ENCODE results near the gene CDK11A.
"Not testable (repeated sequence)": the region's sequence is repeated elsewhere in the genome, so short reads cannot be mapped to it uniquely, and the experiment has no call there.

CDK11A gene

GRCh38 chr1:1705623-1706022, 18.5 kb downstream of the CDK11A start:
- POLR2A ChIA-PET; DNase-seq (ENCODE audit: extremely low spot score); CTCF ChIA-PET: not testable (repeated sequence)

- CTCF ChIA-PET; POLR2A ChIA-PET; DNase-seq (ENCODE audit: extremely low spot score): not testable (repeated sequence)
Observed at GRCh38 chr1:1704284-1704957, 19.7 kb downstream of the CDK11A start.

GRCh38 chr1:1703796-1704195, 20.4 kb downstream of the CDK11A start:
- DNase-seq (ENCODE audit: extremely low spot score): no peak
- CTCF ChIA-PET: no interaction called here
- TF ChIP-seq, protein P1, sequence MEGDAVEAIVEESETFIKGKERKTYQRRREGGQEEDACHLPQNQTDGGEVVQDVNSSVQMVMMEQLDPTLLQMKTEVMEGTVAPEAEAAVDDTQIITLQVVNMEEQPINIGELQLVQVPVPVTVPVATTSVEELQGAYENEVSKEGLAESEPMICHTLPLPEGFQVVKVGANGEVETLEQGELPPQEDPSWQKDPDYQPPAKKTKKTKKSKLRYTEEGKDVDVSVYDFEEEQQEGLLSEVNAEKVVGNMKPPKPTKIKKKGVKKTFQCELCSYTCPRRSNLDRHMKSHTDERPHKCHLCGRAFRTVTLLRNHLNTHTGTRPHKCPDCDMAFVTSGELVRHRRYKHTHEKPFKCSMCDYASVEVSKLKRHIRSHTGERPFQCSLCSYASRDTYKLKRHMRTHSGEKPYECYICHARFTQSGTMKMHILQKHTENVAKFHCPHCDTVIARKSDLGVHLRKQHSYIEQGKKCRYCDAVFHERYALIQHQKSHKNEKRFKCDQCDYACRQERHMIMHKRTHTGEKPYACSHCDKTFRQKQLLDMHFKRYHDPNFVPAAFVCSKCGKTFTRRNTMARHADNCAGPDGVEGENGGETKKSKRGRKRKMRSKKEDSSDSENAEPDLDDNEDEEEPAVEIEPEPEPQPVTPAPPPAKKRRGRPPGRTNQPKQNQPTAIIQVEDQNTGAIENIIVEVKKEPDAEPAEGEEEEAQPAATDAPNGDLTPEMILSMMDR (IDR thresholded peaks at IDR 0.05; ENCODE audit: control extremely low read depth, extremely low read depth, low read depth, missing control alignments): no peak
- POLR2A ChIA-PET: no interaction called here

GRCh38 chr1:1702506-1702905, 21.7 kb downstream of the CDK11A start:
- POLR2A ChIA-PET; DNase-seq (ENCODE audit: extremely low spot score): not testable (repeated sequence)

GRCh38 chr1:1700557-1700956, 23.6 kb downstream of the CDK11A start:
- DNase-seq (ENCODE audit: extremely low spot score); POLR2A ChIA-PET: not testable (repeated sequence)

More at GRCh38 chr1:1702506-1702905, 21.7 kb downstream of the CDK11A start:
- CTCF ChIA-PET: not testable (repeated sequence)

GRCh38 chr1:1700067-1700466, 24.1 kb downstream of the CDK11A start:
- DNase-seq (ENCODE audit: extremely low spot score); POLR2A ChIA-PET; CTCF ChIA-PET: not testable (repeated sequence)

More at GRCh38 chr1:1700557-1700956, 23.6 kb downstream of the CDK11A start:
- CTCF ChIA-PET: not testable (repeated sequence)

DNA sequence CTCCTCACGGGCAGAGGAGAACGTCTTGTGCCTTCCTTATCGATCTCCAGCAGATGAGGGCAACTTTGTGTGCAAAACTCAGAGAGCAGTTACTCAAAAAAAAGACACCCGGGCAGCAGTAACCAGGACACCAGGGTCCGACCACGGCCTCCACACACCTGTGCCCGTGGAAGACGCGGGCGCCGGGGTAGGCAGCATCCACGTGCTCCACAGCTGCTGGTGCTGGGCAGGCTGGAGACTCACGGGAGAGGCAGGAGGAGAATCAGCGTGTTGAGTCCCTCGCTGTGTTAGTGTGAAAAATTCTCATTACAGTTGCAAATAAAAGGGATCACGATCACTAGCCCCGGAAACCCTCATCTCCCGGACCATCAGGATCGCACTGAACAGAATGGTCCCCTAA, 25.1 kb downstream of the CDK11A start:
- POLR2A ChIA-PET; CTCF ChIA-PET; DNase-seq (ENCODE audit: extremely low spot score): not testable (repeated sequence)

DNA sequence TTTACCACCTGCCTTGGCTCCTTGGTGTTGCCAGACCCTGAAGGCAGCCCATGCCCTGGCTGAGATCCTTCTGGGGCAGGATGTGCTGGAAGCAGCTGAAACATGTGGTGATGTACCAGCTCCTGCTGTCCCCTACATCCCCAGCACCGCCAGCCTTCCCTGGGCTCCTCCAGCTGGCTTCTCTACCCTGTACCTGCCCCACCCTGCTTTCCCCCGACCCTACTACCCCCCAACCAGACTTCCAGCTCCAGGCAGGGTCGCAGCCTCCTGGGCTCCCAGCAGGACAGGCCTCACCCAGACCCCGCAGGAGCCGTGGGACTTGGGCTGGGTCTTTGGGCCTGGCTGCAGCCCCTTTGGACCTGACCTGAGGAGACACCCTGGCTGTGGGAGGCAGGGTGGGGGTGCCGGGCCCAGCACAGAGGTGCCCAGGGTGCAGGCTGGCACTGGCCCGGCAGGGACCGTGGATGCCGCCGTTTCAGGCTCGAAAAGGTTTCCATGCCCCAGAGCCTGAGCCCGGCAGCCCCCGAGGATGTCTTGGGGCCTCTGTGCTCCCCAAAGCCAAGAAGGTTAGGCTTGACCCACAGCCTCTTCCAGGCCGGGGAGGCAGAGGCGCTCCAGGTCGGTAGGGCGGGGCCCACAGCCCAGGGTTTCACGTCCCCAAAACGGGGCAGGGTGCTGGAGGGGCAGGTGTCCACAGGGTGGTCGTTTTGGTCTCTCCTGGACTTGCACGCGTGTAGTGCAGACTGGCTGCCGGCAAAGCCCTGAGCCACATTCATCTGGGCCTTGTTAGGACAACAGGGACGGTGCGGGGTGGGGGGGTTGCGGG, 26.6 kb downstream of the CDK11A start:
- DNase-seq (ENCODE audit: extremely low spot score); POLR2A ChIA-PET; CTCF ChIA-PET: not testable (repeated sequence)

DNA sequence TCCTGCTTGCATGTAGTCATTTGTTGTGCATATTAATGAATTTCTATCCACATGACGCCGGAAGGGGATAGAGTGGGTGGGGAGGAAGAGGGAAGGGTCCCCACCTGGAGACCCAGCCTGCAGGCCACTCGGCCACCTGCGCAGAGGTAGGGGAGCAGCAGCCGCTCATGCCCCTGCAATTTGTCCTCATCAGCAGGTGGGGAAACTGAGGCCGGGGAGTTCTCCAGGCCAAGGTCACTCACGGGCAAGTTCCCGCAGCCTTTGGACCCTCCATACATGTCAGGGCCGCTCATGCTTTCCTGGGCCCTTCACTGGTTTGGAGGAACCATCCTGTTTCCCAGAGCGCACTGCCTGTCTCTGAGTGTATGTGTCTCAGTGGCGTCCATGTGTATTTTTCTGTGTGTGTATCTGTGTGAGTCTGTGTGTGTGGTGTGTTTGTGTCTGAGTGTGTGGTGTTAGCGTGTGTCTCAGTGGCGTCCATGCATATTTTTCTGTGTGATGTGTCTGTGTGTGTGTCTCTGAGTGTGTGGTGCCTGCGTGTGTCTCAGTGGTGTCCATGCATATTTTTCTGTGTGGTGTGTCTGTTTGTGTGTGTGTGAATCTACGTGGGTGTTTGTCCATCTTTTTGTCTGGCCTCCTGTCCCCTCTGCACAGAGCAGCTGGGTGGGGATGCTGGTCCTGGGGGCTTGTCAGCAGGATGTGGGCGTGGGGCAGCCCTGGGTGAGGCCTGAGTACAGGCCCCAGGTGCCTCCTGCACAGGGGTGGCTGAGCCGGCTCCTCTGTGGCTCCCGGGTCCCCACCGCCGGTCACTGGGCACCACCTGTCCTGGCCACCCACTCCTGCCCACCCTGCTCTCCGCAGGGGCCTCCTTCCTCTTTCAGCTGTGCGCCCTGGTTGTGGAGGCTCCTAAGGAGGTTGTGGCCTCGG, 27.5 kb downstream of the CDK11A start:
- POLR2A ChIA-PET; CTCF ChIA-PET; DNase-seq (ENCODE audit: extremely low spot score): not testable (repeated sequence)

DNA sequence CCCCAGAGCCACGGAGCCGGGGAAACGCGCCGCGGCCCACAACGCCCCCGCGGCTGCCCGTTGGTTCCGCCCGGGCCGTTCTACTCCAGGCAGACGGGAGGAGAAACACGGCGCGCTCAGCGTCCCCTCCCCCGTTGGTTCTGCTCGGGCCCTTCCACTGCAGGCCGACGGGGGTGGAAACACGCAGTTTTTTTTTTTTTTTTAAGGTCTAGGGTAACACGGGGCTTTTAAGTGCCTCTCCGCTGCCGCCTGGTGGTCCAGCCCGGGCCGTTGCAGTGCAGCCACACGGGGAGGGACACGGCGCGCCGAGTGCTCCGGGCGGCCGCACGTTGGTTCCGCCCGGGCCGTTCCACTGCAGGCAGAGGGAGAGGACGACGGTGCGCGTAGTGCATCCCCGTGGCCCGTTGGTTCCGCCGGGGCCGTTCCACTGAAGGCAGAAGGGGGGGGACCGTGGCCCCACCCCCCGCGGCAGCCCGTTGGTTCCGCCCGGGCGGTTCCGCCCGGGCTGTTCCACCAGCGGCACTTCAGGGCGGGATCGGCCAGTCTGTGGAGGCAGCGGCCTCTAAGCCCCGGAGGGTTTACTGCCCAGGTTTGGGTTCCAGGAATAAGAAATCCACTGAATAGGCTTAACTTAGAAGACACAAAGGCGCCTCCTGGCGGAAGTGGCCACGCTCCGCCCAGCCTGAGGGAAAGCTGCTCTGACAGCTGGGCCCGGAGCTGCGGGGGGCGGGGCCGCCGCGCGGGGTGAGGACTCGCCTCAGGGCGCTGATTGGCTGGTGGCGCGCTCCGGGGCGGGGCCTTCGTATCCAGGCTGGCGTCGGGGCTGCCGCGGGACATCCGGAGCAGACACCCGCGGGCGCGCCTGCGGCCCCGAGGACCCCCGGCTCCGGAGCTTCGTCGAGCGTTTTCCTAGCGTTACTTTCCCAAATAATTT, 31.2 kb downstream of the CDK11A start, which contains the start of gene SLC35E2B:
TSS of gene SLC35E2B (minus strand) at position 82 of the 934 bp plus-strand sequence. CDS start 16,096 bp downstream, outside the sequence.
- CTCF ChIA-PET, POLR2A ChIA-PET: not testable (repeated sequence)
- DNase-seq (ENCODE audit: extremely low spot score): peak; percentile 73

DNA sequence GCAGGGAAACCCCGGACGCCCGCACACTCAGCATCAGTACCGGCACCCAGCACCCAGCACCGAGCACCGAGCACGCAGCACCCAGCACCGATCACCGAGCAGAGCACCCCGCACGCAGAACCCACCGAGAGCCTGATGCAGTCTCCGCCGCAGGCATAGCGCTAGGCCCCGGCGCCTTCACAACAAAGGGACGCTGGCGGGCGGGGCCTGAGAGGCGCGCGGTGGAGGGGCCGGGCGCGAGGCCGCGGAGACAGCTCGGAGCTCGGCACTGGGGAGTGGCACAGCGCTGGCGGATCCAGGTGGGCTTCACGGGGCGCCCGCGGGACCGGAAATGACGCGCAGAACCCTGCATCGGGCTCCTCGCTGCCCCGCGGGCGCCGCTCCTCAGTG, 31.8 kb downstream of the CDK11A start:
- POLR2A ChIA-PET; DNase-seq (ENCODE audit: extremely low spot score); CTCF ChIA-PET: not testable (repeated sequence)

DNA sequence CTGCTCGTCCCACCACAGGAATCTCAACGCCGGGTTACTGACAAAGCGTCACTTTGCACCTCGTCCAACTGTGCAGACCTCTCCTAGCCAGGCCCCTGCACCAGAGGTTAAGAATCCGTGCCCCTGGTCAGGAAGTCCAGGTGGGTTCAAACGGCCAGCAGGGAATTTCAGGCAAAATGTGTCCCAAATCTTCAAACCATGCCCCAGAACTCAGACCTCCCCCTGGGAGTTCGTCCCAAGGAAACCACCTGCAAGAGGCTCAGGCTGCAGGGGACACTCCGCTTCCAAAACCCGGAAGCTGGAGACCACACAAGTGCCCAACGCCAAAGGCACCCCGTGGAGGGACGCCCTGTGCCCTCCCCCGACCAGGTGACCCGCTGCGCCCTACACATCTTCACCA, 32.7 kb downstream of the CDK11A start:
- DNase-seq (ENCODE audit: extremely low spot score); POLR2A ChIA-PET; CTCF ChIA-PET: not testable (repeated sequence)

- POLR2A ChIA-PET; CTCF ChIA-PET; DNase-seq (ENCODE audit: extremely low spot score): not testable (repeated sequence)
Observed at GRCh38 chr1:1689526-1689925, 34.6 kb downstream of the CDK11A start.
